A673 (cell line): Measurements from ENCODE around the gene PCCA. TPM values are rescaled to one million over a fixed set of nuclear protein-coding genes. Genes with fewer than 3 reads are reported as not detected.

Source experiments
- BruUV-seq: library from RNA; stranded (reverse); fragments of 400-500 nt; replicated peaks from 2 replicates; lab custom pipeline; 2021; lab: Mats Ljungman, UMichigan
- CTCF ChIA-PET: fragments of 300-600 bp; sonication (Branson Sonifier 250); formaldehyde crosslinking; loops from one replicate; lab custom pipeline; 2022; ENCODE audit warnings: antibody characterized with exemption; lab: Charles Lee
- POLR2A ChIA-PET: fragments of 300-600 bp; sonication (Branson Sonifier 250); formaldehyde crosslinking; loops from one replicate; lab custom pipeline; 2022; ENCODE audit warnings: antibody characterized with exemption; ENCODE audit not compliant: low non-redundant PET; lab: Charles Lee
- DNase-seq: peaks from one replicate; pipeline ENCODE4 v3.0.0-alpha.2; 2015; ENCODE audit warnings: low spot score
- H3K27ac ChIP-seq: fragments of 200-600 bp; sonication (generic); 2 replicates; pipeline ENCODE4 v1.5.1; 2016; ENCODE audit warnings: mixed run types, low read depth, mild to moderate bottlenecking, mixed read lengths, antibody characterized with exemption, low read length; ENCODE audit not compliant: poor library complexity, severe bottlenecking
- H3K27me3 ChIP-seq: fragments of 200-600 bp; sonication (generic); replicated peaks from 2 replicates; pipeline ENCODE4 v1.6.1; 2017; ENCODE audit warnings: mixed run types, low read depth, mild to moderate bottlenecking, mixed read lengths, antibody characterized with exemption, low read length; ENCODE audit not compliant: insufficient read depth, poor library complexity
- H3K36me3 ChIP-seq: fragments of 200-600 bp; sonication (generic); 2 replicates; pipeline ENCODE4 v1.6.1; 2016; ENCODE audit warnings: mixed run types, mild to moderate bottlenecking, mixed read lengths, antibody characterized with exemption, low read length; ENCODE audit not compliant: insufficient read depth, poor library complexity, severe bottlenecking
- H3K4me1 ChIP-seq: fragments of 200-600 bp; sonication (generic); 2 replicates; pipeline ENCODE4 v1.6.1; 2017; ENCODE audit warnings: mixed run types, mild to moderate bottlenecking, mixed read lengths, antibody characterized with exemption, low read length; ENCODE audit not compliant: insufficient read depth, poor library complexity, severe bottlenecking
- H3K4me3 ChIP-seq: fragments of 200-600 bp; sonication (generic); 2 replicates; pipeline ENCODE4 v1.5.1; 2016; ENCODE audit warnings: low read depth, mixed run types, mild to moderate bottlenecking, mixed read lengths, low read length; ENCODE audit not compliant: poor library complexity, severe bottlenecking
- H3K9me3 ChIP-seq: fragments of 200-600 bp; sonication (generic); 2 replicates; pipeline ENCODE4 v1.6.1; 2016; ENCODE audit warnings: mixed run types, low read depth, mild to moderate bottlenecking, mixed read lengths, antibody characterized with exemption, low read length; ENCODE audit not compliant: poor library complexity, severe bottlenecking
- CTCF ChIP-seq: fragments of 300-800, 200-600 bp; sonication (generic); conservative IDR thresholded peaks from 2 replicates; pipeline ENCODE4 v1.5.1; 2017; ENCODE audit warnings: low read depth, mild to moderate bottlenecking, antibody characterized with exemption, low read length, moderate library complexity, mixed read lengths
- EZH2 ChIP-seq: fragments of 200-600 bp; sonication (generic); IDR thresholded peaks from 2 replicates; pipeline ENCODE4 v1.6.1; 2017; ENCODE audit warnings: borderline replicate concordance, low read depth, mild to moderate bottlenecking, mixed read lengths, antibody characterized with exemption, low read length; ENCODE audit not compliant: poor library complexity, severe bottlenecking
- intact Hi-C: fragments of 100-400 bp; cut with micrococcal nuclease; formaldehyde crosslinking; loops from one replicate; pipeline ENCODE4 v1.10.0; 2022; ENCODE audit not compliant: unreplicated experiment
- total RNA-seq: library from RNA; stranded (reverse); gene quantifications from 2 replicates; pipeline ENCODE4 v1.2.3, GENCODE V29; 2021

PCCA gene
- total RNA-seq, 1 experiment from 2014 or later = 93.0 TPM

DNA sequence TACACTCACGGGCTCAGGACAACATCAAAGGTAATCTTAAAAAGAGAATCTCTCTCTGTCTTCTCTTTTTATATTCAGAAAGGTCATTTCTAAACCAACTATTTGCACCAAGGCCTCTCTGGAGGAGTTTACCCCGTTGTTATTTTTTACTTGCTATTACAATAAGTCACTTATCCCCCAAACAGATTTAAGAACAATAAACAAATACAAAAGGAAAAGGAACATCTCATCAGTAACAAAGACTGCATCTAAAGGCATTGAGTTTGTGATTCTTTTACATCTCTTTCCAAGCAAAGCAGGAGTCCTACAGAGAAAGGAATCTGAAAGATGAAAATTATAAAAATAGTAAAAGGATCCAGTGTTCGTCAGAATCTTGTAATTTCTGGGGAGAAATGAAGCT lies 424.3 kb downstream of the PCCA start:
- DNase-seq = no peak
- H3K4me1 ChIP-seq = peaks cover 96% of the 10 kb centered on the region
- TF ChIP-seq EZH2 (no peak), CTCF (no peak)
- no peaks in the 10 kb centered on the region for H3K9me3 ChIP-seq
- BruUV-seq = no TSS peak
- peak overlapping the region; percentile 80 for H3K27ac ChIP-seq
- H3K4me3 ChIP-seq = no peak overlapping the region
- POLR2A ChIA-PET = no interaction called here
- no peaks in the 10 kb centered on the region for H3K36me3 ChIP-seq
- CTCF ChIA-PET = no interaction called here
- intact Hi-C loops = loop anchor here (5.0 to 10.0 kb wide), 4 partner anchors 71 to 612 kb away; no protein-coding TSS in a partner anchor
- no peaks in the 10 kb centered on the region for H3K27me3 ChIP-seq

- Histone ChIP-seq H3K27ac (peak overlapping the region; percentile 80), H3K27me3 (no peaks in the 10 kb centered on the region), H3K36me3 (no peaks in the 10 kb centered on the region), H3K9me3 (no peaks in the 10 kb centered on the region), H3K4me3 (no peak overlapping the region), H3K4me1 (peaks cover 99% of the 10 kb centered on the region)
- BruUV-seq = no TSS peak
- POLR2A ChIA-PET = interaction anchor here (1.1 kb wide), 1 partner anchor 215 kb away, joined by 4 read pairs; no protein-coding TSS in a partner anchor
- DNase-seq = peak; percentile 81
- TF ChIP-seq CTCF = no peak
- TF ChIP-seq EZH2 = no peak
- intact Hi-C loops = loop anchor here (1.0 to 10.0 kb wide), 8 partner anchors 72 to 855 kb away; no protein-coding TSS in a partner anchor
- CTCF ChIA-PET = interaction anchor here (1.1 kb wide), 1 partner anchor 217 kb away, joined by 3 read pairs; no protein-coding TSS in a partner anchor
Observed at GRCh38 chr13:100513987-100514670, 425.2 kb downstream of the PCCA start.

DNA sequence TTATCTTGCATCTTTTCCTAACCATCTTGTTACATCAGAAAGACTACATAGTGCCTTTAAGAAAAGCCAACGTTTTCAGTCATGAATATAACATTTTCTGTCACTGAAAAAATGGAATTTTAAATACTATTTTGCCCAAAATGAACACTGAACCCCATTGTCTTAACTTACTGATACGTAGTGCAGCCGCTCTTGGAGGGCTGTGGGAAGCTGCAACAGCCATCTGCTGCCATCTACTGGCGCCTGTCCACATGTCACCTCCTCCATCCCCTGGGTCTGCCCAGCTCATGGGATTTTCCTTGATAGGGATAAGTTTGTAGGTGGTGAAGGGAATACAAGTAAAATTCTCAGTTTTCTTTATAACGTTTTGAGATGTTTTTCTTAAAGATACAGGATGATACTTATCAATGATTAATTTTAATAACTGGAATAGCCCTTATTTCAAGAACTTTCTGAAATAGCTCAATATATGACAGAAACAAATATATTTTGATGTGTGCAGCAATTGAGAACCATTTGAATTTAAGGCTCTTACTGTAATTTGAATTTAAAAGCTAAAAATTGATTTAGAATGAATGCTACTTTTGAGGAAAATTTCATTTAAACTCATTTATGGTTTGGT lies 426.0 kb downstream of the PCCA start:
- no TSS peak for BruUV-seq
- peak overlapping the region; percentile 80 for H3K27ac ChIP-seq

More for the DNA sequence above, 426.0 kb downstream of the PCCA start:
- Histone ChIP-seq H3K4me3 (peak overlapping the region; percentile 9), H3K9me3 (no peaks in the 10 kb centered on the region), H3K27me3 (no peaks in the 10 kb centered on the region), H3K36me3 (no peaks in the 10 kb centered on the region), H3K4me1 (peaks cover 99% of the 10 kb centered on the region)
- CTCF ChIA-PET = interaction anchor here (0.5 to 1.1 kb wide), 4 partner anchors 217 to 1071 kb away, joined by 3 read pairs; no protein-coding TSS in a partner anchor
- peak; percentile 98 for TF ChIP-seq CTCF
- TF ChIP-seq EZH2 = no peak
- POLR2A ChIA-PET = interaction anchor here (1.1 kb wide), 1 partner anchor 216 kb away, joined by 4 read pairs; no protein-coding TSS in a partner anchor
- intact Hi-C loops = loop anchor here (1.0 to 10.0 kb wide), 9 partner anchors 73 to 856 kb away; no protein-coding TSS in a partner anchor
- peak; percentile 94 for DNase-seq
